ENCODE results near the gene COL9A3. TPM values are rescaled to one million over a fixed set of nuclear protein-coding genes. Genes with fewer than 3 reads are reported as not detected.
A peak's percentile ranks its signal among the peaks of the same experiment; 100 is the strongest.

Gene COL9A3
- total RNA-seq, 1 experiment from 2014 or later = 46.6 TPM

DNA sequence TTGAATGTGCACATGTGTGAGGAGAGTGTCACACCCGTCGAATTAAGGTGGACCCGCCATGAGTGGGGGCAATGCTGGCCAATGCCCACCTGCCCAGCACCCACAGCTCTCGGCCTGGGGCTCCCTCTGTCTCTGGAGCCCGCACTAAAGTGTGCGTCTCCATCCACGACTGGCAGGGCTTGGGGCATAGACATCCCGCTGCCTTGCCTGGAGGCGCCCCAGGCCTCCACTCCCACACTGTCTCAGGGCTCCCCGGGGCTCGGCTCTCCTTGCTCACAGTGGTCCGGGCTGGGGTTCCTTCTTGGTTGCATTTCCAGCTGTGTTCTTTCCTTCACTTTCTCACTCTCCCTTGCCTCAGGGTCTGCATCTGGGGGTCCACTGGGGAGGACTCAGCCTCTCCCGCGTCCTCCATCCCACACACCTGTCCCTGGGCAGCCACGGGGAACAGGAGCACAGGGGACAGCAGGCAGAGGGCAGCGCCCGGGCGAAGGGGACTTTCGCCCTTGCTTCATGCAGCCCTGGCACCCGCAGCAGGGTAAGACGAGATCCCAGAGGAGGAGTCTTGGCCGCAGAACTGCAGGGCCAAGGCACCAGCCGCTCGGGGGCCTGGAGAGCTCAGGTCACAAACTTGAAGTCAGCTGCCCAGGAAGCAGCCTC is 40.7 kb upstream of the COL9A3 start:
- intact Hi-C loops (cut with micrococcal nuclease; ENCODE audit: unreplicated experiment) = no loop called here

DNA sequence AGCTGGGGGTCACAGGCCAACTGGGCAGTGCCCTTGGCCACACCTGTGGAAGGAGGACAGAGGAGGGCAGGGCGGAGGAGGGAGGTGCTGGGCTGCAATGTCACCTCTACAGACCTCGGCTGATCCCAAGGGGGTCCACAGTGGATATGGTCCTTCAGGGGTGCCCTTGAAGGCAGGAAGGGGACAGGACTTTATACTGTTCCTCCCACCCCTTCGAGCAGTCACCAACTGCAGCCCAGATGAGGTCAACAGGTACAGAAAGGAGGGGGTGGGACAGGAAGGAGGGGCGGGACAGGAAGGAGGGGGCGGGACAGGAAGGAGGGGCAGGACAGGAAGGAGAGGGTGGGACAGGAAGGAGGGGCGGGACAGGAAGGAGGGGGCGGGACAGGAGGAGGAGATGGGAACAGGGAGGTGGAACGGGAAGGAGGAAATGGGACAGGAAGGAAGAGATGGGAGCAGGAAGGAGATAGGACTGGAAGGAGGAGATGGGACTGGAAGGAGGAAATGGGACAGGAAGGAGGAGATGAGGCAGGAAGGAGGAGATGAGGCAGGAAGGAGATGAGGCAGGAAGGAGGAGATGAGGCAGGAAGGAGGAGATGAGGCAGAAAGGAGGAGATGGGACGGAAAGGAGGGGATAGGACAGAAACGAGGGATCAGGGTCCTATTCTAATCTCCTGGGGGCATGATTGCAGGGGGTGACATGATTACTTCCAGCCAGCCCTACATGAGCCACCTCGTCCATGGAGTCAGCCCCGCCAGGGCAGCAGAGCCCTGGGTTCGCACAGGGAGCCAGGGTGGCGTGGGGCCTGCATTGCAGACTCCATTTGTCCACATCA is 39.9 kb upstream of the COL9A3 start:
- in situ Hi-C loops (cut with HindIII; ENCODE audit: low pct_unique_long_range_greater_than_20kb, low sequenced_read_pairs) (no loop called here), intact Hi-C loops (cut with micrococcal nuclease; ENCODE audit: unreplicated experiment) (no loop called here)
- H3K4me3 ChIP-seq (ENCODE audit: low read depth in 2 of 2, low read length in 2 of 2) = no peak overlapping the region
- POLR2A ChIA-PET = no interaction called here
- H3K27me3 ChIP-seq (ENCODE audit: control insufficient read depth, insufficient read depth, low read length) = no peaks in the 10 kb centered on the region
- H3K27ac ChIP-seq (ENCODE audit: low read length) = peak overlapping the region; percentile 57; the same call in 1 of the 2 replicates
- TF ChIP-seq SIN3A (IDR thresholded peaks at IDR 0.05; ENCODE audit: borderline replicate concordance, insufficient read depth, low read depth, low read length) = no peak
- no peak for TF ChIP-seq POLR2AphosphoS5 (IDR thresholded peaks at IDR 0.05; ENCODE audit: low read depth, low read length)
- TF ChIP-seq, protein P1, sequence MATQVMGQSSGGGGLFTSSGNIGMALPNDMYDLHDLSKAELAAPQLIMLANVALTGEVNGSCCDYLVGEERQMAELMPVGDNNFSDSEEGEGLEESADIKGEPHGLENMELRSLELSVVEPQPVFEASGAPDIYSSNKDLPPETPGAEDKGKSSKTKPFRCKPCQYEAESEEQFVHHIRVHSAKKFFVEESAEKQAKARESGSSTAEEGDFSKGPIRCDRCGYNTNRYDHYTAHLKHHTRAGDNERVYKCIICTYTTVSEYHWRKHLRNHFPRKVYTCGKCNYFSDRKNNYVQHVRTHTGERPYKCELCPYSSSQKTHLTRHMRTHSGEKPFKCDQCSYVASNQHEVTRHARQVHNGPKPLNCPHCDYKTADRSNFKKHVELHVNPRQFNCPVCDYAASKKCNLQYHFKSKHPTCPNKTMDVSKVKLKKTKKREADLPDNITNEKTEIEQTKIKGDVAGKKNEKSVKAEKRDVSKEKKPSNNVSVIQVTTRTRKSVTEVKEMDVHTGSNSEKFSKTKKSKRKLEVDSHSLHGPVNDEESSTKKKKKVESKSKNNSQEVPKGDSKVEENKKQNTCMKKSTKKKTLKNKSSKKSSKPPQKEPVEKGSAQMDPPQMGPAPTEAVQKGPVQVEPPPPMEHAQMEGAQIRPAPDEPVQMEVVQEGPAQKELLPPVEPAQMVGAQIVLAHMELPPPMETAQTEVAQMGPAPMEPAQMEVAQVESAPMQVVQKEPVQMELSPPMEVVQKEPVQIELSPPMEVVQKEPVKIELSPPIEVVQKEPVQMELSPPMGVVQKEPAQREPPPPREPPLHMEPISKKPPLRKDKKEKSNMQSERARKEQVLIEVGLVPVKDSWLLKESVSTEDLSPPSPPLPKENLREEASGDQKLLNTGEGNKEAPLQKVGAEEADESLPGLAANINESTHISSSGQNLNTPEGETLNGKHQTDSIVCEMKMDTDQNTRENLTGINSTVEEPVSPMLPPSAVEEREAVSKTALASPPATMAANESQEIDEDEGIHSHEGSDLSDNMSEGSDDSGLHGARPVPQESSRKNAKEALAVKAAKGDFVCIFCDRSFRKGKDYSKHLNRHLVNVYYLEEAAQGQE (IDR thresholded peaks at IDR 0.05; ENCODE audit: insufficient read depth in 1 of 2, low read depth in 2 of 2, low read length in 1 of 2) = no peak
- TF ChIP-seq, protein P2, sequence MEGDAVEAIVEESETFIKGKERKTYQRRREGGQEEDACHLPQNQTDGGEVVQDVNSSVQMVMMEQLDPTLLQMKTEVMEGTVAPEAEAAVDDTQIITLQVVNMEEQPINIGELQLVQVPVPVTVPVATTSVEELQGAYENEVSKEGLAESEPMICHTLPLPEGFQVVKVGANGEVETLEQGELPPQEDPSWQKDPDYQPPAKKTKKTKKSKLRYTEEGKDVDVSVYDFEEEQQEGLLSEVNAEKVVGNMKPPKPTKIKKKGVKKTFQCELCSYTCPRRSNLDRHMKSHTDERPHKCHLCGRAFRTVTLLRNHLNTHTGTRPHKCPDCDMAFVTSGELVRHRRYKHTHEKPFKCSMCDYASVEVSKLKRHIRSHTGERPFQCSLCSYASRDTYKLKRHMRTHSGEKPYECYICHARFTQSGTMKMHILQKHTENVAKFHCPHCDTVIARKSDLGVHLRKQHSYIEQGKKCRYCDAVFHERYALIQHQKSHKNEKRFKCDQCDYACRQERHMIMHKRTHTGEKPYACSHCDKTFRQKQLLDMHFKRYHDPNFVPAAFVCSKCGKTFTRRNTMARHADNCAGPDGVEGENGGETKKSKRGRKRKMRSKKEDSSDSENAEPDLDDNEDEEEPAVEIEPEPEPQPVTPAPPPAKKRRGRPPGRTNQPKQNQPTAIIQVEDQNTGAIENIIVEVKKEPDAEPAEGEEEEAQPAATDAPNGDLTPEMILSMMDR (IDR thresholded peaks at IDR 0.05) = no peak
- no peak for TF ChIP-seq TCF7L2 (IDR thresholded peaks at IDR 0.05; ENCODE audit: low read depth, low read length)
- no TSS peak for BruUV-seq (replicated peaks)
- no peak for DNase-seq (ENCODE audit: low read depth, low spot score)
- H3K4me1 ChIP-seq (ENCODE audit: control insufficient read depth, insufficient read depth, low read length) = no peaks in the 10 kb centered on the region; the same call in none of the 2 replicates
- CTCF ChIA-PET = no interaction called here
- no peaks in the 10 kb centered on the region; the same call in 1 of the 2 replicates for H3K36me3 ChIP-seq (ENCODE audit: control insufficient read depth, insufficient read depth, low read length)
- H3K9me3 ChIP-seq (ENCODE audit: control insufficient read depth, insufficient read depth, low read depth, low read length) = no peaks in the 10 kb centered on the region
- peak; percentile 28; the same call in 1 of the 2 replicates for ATAC-seq

More for the DNA sequence above, 40.7 kb upstream of the COL9A3 start:
- TF ChIP-seq, protein P2 (IDR thresholded peaks at IDR 0.05) = no peak
- TF ChIP-seq, protein P1 (IDR thresholded peaks at IDR 0.05; ENCODE audit: insufficient read depth in 1 of 2, low read depth in 2 of 2, low read length in 1 of 2) = no peak
- TF ChIP-seq SIN3A (IDR thresholded peaks at IDR 0.05; ENCODE audit: borderline replicate concordance, insufficient read depth, low read depth, low read length) = no peak
- TF ChIP-seq TCF7L2 (IDR thresholded peaks at IDR 0.05; ENCODE audit: low read depth, low read length) = no peak
- no peak for TF ChIP-seq POLR2AphosphoS5 (IDR thresholded peaks at IDR 0.05; ENCODE audit: low read depth, low read length)
- Histone ChIP-seq H3K27ac (ENCODE audit: low read length) (peak overlapping the region; percentile 57; the same call in 1 of the 2 replicates), H3K9me3 (ENCODE audit: control insufficient read depth, insufficient read depth, low read depth, low read length) (no peaks in the 10 kb centered on the region), H3K4me3 (ENCODE audit: low read depth in 2 of 2, low read length in 2 of 2) (no peak overlapping the region), H3K27me3 (ENCODE audit: control insufficient read depth, insufficient read depth, low read length) (no peaks in the 10 kb centered on the region), H3K4me1 (ENCODE audit: control insufficient read depth, insufficient read depth, low read length) (no peaks in the 10 kb centered on the region; the same call in none of the 2 replicates), H3K36me3 (ENCODE audit: control insufficient read depth, insufficient read depth, low read length) (no peaks in the 10 kb centered on the region; the same call in 1 of the 2 replicates)
- in situ Hi-C loops (cut with HindIII; ENCODE audit: low pct_unique_long_range_greater_than_20kb, low sequenced_read_pairs) = no loop called here
- CTCF ChIA-PET = no interaction called here
- ATAC-seq = 0 out of 2 replicates have a peak, but pooled peaks have one; percentile 2
- POLR2A ChIA-PET = no interaction called here
- DNase-seq (ENCODE audit: low read depth, low spot score) = no peak
- BruUV-seq (replicated peaks) = no TSS peak
